ENCODE data around the gene KRT84.

- no peak for TF ChIP-seq TFAP4 (CRISPR knock-in tag; IDR thresholded peaks at IDR 0.05; ENCODE audit: borderline replicate concordance)
- no peak for TF ChIP-seq SRF (CRISPR knock-in tag; IDR thresholded peaks at IDR 0.05)
- TF ChIP-seq CTCF (IDR thresholded peaks at IDR 0.05 in 2 of 3, conservative IDR thresholded peaks at IDR 0.05 in 1 of 3; ENCODE audit: insufficient read depth in 2 of 3, low read depth in 1 of 3, low read length in 3 of 3) = no peak
- TF ChIP-seq ZNF184 (CRISPR knock-in tag; IDR thresholded peaks at IDR 0.05) = no peak
Observed at GRCh38 chr12:52413202-52413601, 27.8 kb upstream of the KRT84 start.
